ENCODE measurements around the gene ENKD1. TPM values are rescaled to one million over a fixed set of nuclear protein-coding genes. Genes with fewer than 3 reads are reported as not detected.

The ENKD1 gene
- total and polyA plus RNA-seq, 5 donors = 8.6 to 12.9 (median 10.0) TPM

DNA sequence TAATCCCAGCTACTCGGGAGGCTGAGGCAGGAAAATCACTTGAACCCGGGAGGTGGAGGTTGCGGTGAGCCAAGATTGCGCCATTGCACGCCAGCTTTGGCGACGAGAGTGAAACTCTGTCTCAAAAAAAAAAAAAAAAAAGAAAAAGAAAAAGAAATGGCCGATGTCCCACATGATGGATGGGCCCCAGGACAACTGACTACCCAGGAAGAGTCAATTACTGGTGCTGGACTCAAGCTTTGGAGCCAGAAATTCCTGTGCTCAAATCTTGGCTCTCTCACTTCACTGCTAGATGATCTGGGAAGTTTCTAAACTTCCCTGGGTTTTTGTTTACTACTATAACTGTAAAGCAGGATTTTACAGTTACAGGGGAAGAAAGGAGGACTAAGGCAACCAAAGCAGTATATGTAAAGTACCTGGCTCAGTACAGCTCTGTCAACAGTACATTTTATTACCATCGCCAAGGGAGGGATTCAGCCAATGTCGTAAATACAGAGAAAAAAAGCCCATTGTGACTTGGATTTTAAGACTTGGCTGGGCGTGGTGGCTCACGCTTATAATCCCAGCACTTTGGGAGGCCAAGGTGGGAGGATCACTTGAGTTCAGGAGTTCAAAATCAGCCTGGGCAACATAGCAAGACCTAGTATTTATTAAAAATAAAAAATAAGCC is 11.9 kb upstream of the ENKD1 start:
- Histone ChIP-seq H3K4me3 (ENCODE audit: low read length) (no peak overlapping the region), H3K27me3 (ENCODE audit: control insufficient read depth, insufficient read depth) (no peaks in the 10 kb centered on the region), H3K4me1 (ENCODE audit: control insufficient read depth, insufficient read depth, low read length) (peaks cover 2% of the 10 kb centered on the region), H3K27ac (ENCODE audit: low read length) (no peak overlapping the region), H3K9me3 (ENCODE audit: control insufficient read depth, low read length) (no peaks in the 10 kb centered on the region)
- DNase-seq (no peak), ATAC-seq (no peak)
- 94% methylated on average over 12 of the region's 12 CpGs for WGBS
- intact Hi-C loops (cut with DNase I) = loop anchor here in 2 of 4 donors (10.0 kb wide), 2 partner anchors 126 to 136 kb away; partner anchors contain the start of genes RANBP10 (in 1 of the 2) and TSNAXIP1 (in 1 of the 2)

DNA sequence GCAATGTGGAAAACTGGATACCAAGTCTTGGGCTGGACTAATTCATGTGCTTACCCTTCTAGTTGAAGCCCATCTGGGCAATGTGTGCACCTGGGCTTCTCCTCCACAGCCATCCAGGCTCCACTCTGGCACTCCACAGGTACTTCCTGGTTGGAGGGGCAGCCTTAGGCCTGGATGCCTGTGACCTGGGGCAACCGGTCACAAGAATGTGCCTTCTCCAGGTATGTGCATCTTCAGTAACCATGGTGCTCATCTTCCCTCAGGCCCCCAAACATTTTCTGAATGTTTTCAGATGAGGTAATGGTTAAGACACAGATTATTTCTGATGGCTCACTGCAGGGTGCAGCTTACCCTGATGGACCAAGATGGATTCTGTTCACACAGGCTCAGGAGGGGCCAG is 11.2 kb upstream of the ENKD1 start:
- intact Hi-C loops (cut with DNase I) = loop anchor here in 2 of 4 donors (10.0 kb wide), 2 partner anchors 127 to 137 kb away; partner anchors contain the start of genes RANBP10 (in 1 of the 2) and TSNAXIP1 (in 1 of the 2)
- peaks cover 5% of the 10 kb centered on the region for H3K4me1 ChIP-seq (ENCODE audit: control insufficient read depth, insufficient read depth, low read length)
- no peak for DNase-seq
- no peaks in the 10 kb centered on the region for H3K9me3 ChIP-seq (ENCODE audit: control insufficient read depth, low read length)
- H3K27me3 ChIP-seq (ENCODE audit: control insufficient read depth, insufficient read depth) = no peaks in the 10 kb centered on the region
- no peak for ATAC-seq
- H3K4me3 ChIP-seq (ENCODE audit: low read length) = no peak overlapping the region
- H3K27ac ChIP-seq (ENCODE audit: low read length) = no peak overlapping the region
- 88% methylated on average over 1 of the region's 1 CpG for WGBS

DNA sequence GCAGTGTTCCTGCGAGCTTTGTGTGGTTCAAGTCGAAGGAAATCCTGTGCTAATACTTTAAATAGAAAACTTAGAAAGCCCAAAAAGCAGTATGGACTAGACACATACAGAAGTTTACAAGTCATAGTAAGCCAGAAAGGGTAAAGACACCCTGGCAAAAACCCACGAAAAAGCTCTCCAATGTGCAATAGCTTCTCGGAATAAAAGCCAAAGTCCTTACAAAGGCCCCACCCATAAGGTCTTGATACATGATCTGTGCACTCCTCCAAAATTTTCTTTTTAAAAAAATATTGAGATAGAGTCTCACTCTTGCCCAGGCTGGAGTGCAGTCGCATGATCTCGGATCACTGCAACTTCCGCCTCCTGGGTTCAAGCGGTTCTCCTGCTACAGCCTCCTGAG is 10.4 kb upstream of the ENKD1 start:
- Histone ChIP-seq H3K9me3 (ENCODE audit: control insufficient read depth, low read length) (no peaks in the 10 kb centered on the region), H3K4me3 (ENCODE audit: low read length) (no peak overlapping the region), H3K4me1 (ENCODE audit: control insufficient read depth, insufficient read depth, low read length) (peaks cover 5% of the 10 kb centered on the region), H3K27me3 (ENCODE audit: control insufficient read depth, insufficient read depth) (no peaks in the 10 kb centered on the region), H3K27ac (ENCODE audit: low read length) (no peak overlapping the region)
- intact Hi-C loops (cut with DNase I) = loop anchor here in 2 of 4 donors (10.0 kb wide), 2 partner anchors 128 to 138 kb away; partner anchors contain the start of genes RANBP10 (in 1 of the 2) and TSNAXIP1 (in 1 of the 2)
- ATAC-seq (no peak), DNase-seq (no peak)
- 67% methylated on average over 8 of the region's 8 CpGs for WGBS

DNA sequence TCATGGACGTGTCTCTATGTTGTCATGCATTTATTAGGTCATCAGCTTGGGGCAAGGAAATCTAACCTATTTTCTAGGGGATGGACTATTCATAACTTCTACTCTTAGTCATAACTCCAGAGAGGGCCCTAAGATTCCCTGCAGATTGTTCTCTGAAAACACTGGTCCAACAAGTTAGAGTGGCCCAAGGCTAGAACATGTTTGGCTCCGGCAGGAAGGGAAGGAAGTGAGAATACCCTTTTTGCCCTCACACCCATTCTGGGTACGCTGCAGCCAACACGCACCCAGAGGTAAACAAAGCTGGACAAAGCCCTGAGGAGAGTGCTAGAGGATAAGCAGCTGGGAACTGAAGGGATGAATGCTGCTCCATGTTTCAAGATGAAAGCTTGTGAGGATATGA is 10.0 kb upstream of the ENKD1 start:
- H3K27ac ChIP-seq (ENCODE audit: low read length) = no peak overlapping the region
- no peaks in the 10 kb centered on the region for H3K9me3 ChIP-seq (ENCODE audit: control insufficient read depth, low read length)
- intact Hi-C loops (cut with DNase I) = loop anchor here in 2 of 4 donors (10.0 kb wide), 2 partner anchors 128 to 138 kb away; partner anchors contain the start of genes RANBP10 (in 1 of the 2) and TSNAXIP1 (in 1 of the 2)
- no peak for DNase-seq
- no peak for ATAC-seq
- no peaks in the 10 kb centered on the region for H3K27me3 ChIP-seq (ENCODE audit: control insufficient read depth, insufficient read depth)
- H3K4me1 ChIP-seq (ENCODE audit: control insufficient read depth, insufficient read depth, low read length) = peaks cover 5% of the 10 kb centered on the region
- WGBS = 71% methylated on average over 4 of the region's 4 CpGs
- no peak overlapping the region for H3K4me3 ChIP-seq (ENCODE audit: low read length)

DNA sequence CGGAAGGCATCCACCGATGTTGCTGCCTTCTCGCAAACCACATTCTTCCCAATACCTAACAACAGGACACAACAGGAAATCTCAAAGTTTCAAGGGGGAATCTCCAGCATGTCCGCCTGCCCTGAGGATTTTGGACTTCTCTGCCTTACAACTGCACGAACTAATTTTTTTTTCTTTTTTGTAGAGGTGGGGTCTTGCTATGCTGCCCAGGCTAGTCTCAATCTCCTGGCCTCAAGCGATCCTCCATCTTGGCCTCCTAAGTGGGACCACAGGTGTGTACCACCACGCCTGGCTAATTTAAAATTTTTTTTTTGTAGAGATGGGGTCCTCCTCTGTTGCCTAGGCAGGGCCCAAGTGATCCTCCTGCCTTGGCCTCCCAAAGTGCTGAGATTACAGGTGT is 9.4 kb upstream of the ENKD1 start:
- Histone ChIP-seq H3K9me3 (ENCODE audit: control insufficient read depth, low read length) (no peaks in the 10 kb centered on the region), H3K4me3 (ENCODE audit: low read length) (no peak overlapping the region), H3K4me1 (ENCODE audit: control insufficient read depth, insufficient read depth, low read length) (peaks cover 5% of the 10 kb centered on the region), H3K27me3 (ENCODE audit: control insufficient read depth, insufficient read depth) (no peaks in the 10 kb centered on the region), H3K27ac (ENCODE audit: low read length) (no peak overlapping the region)
- intact Hi-C loops (cut with DNase I) = loop anchor here in 2 of 4 donors (10.0 kb wide), 2 partner anchors 129 to 139 kb away; partner anchors contain the start of genes RANBP10 (in 1 of the 2) and TSNAXIP1 (in 1 of the 2)
- WGBS = 95% methylated on average over 7 of the region's 7 CpGs
- DNase-seq (no peak), ATAC-seq (no peak)

DNA sequence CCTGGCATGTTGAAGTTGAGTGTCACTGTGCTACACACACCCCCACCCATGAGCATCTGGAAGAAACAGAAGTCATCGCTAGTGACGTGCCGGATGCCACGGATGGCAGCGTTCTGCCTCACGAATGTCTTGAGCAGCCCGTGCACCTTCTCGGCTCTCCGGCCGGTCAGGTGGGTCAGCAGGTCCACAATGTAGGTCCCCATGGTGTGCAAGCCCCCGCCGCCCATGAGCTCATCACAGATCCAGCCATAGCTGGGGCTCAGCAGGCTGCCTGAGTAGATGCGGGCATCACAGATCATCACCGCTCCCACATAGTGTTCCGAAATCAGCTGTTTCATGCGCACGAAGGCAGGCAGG is 9.0 kb upstream of the ENKD1 start:
- intact Hi-C loops (cut with DNase I) = loop anchor here in 2 of 4 donors (10.0 kb wide), 2 partner anchors 129 to 139 kb away; partner anchors contain the start of genes RANBP10 (in 1 of the 2) and TSNAXIP1 (in 1 of the 2)
- Histone ChIP-seq H3K9me3 (ENCODE audit: control insufficient read depth, low read length) (no peaks in the 10 kb centered on the region), H3K27me3 (ENCODE audit: control insufficient read depth, insufficient read depth) (no peaks in the 10 kb centered on the region), H3K4me3 (ENCODE audit: low read length) (no peak overlapping the region), H3K27ac (ENCODE audit: low read length) (no peak overlapping the region), H3K4me1 (ENCODE audit: control insufficient read depth, insufficient read depth, low read length) (peaks cover 5% of the 10 kb centered on the region)
- 96% methylated on average over 17 of the region's 17 CpGs for WGBS
- DNase-seq = peak in 1 of 3 donors; percentile 38
- no peak for ATAC-seq

GRCh38 chr16:67674851-67675578 is 8.5 kb upstream of the ENKD1 start:
- DNase-seq (peak in 2 of 3 donors; percentile 52 to 55), ATAC-seq (no peak)
- Histone ChIP-seq H3K27me3 (ENCODE audit: control insufficient read depth, insufficient read depth) (no peaks in the 10 kb centered on the region), H3K4me1 (ENCODE audit: control insufficient read depth, insufficient read depth, low read length) (peaks cover 5% of the 10 kb centered on the region), H3K4me3 (ENCODE audit: low read length) (no peak overlapping the region), H3K9me3 (ENCODE audit: control insufficient read depth, low read length) (no peaks in the 10 kb centered on the region), H3K27ac (ENCODE audit: low read length) (no peak overlapping the region)
- intact Hi-C loops (cut with DNase I) = loop anchor here in 2 of 4 donors (10.0 kb wide), 2 partner anchors 130 to 140 kb away; partner anchors contain the start of genes RANBP10 (in 1 of the 2) and TSNAXIP1 (in 1 of the 2)
- 95% methylated on average over 28 of the region's 28 CpGs for WGBS

DNA sequence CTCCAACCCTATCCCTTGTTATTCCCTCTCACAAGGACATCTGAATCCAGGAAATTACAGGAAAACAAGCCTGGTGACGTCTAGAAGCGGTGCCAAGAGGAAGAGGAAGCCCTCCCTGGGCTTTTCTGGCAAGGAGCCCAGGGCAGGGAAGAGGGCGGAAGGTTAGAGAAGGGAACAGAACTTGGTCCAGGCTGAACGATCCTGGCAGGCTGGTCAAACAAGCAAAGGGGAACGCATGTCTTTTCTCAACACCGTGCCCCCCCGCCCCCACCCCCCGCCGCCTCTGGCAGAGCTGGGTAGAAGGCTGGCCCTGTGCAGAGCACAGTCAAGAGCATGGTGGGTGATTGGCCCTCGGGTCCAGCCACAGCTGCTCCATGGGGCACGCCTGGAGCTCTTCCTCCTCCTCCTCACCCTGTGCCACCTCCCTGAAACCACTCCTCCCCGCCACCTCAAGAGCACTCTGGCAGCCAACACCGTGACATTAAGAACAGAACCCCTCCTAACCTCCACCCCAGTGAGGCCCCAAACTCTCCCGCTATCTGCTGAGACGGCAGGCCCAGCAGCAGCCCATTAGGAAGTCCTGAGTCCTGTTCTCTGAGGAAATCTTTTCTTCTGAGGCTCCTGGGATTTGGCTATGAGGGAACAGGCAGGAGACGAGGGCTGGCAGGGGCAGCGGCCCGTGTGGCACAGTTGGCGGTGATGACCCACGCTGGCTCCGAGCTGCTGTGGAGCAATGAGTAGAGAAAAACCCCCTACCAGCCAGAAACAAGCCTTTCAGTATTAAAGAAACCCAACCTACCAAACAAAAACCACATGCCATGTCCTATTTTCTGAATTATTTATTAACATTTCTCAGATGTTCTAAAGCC is 7.4 kb upstream of the ENKD1 start:
- intact Hi-C loops (cut with DNase I) = loop anchor here in 2 of 4 donors (10.0 kb wide), 2 partner anchors 131 to 141 kb away; partner anchors contain the start of genes RANBP10 (in 1 of the 2) and TSNAXIP1 (in 1 of the 2)
- Histone ChIP-seq H3K9me3 (ENCODE audit: control insufficient read depth, low read length) (no peaks in the 10 kb centered on the region), H3K4me1 (ENCODE audit: control insufficient read depth, insufficient read depth, low read length) (peaks cover 5% of the 10 kb centered on the region), H3K27ac (ENCODE audit: low read length) (peak overlapping the region; percentile 77), H3K4me3 (ENCODE audit: low read length) (no peak overlapping the region), H3K27me3 (ENCODE audit: control insufficient read depth, insufficient read depth) (no peaks in the 10 kb centered on the region)
- ATAC-seq (peak; percentile 67 to 74), DNase-seq (peak; percentile 82 to 89 (median 89))
- 42% methylated on average over 21 of the region's 21 CpGs for WGBS

GRCh38 chr16:67672739-67673662 is 6.5 kb upstream of the ENKD1 start:
- 47% methylated on average over 13 of the region's 13 CpGs for WGBS
- no peaks in the 10 kb centered on the region for H3K9me3 ChIP-seq (ENCODE audit: control insufficient read depth, low read length)
- H3K27me3 ChIP-seq (ENCODE audit: control insufficient read depth, insufficient read depth) = no peaks in the 10 kb centered on the region
- ATAC-seq (peak; percentile 44 to 69), DNase-seq (peak; percentile 74 to 87 (median 84))
- H3K4me3 ChIP-seq (ENCODE audit: low read length) = no peak overlapping the region
- H3K4me1 ChIP-seq (ENCODE audit: control insufficient read depth, insufficient read depth, low read length) = peaks cover 5% of the 10 kb centered on the region
- H3K27ac ChIP-seq (ENCODE audit: low read length) = peak overlapping the region; percentile 71
- intact Hi-C loops (cut with DNase I) = loop anchor here in 2 of 4 donors (10.0 kb wide), 2 partner anchors 132 to 142 kb away; partner anchors contain the start of genes RANBP10 (in 1 of the 2) and TSNAXIP1 (in 1 of the 2)

Measured in right cardiac atrium (tissue), 5 donors.